GM12892 (cell line): ENCODE measurements around the gene AMH.

Experiments
- DNase-seq: peaks from one replicate; pipeline ENCODE4 v3.0.0; 2011; ENCODE audit not compliant: insufficient read length
- FAIRE-seq: peaks from 2 replicates; lab custom pipeline; 2011; peaks lifted over from hg19 to GRCh38; lab: Jason Lieb, UNC
- POLR2A ChIP-seq: IDR thresholded peaks from 2 replicates; pipeline ENCODE4 v1.6.1; 2011; ENCODE audit warnings: low read depth, low read length, control low read depth
- POLR2AphosphoS5 ChIP-seq: IDR thresholded peaks from 2 replicates; pipeline ENCODE4 v1.6.1; 2011; ENCODE audit warnings: low read depth, low read length, control low read depth
- TAF1 ChIP-seq: IDR thresholded peaks from 2 replicates; pipeline ENCODE4 v1.6.1; 2011; ENCODE audit warnings: low read depth, mild to moderate bottlenecking, control low read depth, low read length, borderline replicate concordance

AMH gene

DNA sequence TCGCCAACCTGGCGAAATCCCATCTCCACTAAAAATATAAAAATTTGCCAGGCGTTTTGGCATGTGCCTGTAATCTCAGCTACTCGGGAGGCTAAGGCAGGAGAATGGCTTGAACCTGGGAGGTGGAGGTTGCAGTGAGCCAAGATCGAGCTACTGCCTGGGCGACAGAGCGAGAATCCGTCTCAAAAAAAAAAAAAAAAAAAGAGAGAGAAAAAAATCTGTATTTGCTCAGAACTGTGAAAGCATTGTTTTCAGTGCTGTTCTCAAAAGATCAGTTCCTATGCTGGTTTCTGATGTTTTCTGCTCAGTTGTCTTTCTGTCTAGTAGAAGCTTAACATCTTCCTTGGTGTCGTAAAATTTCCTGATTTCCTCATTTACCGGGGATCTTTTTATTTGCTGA lies 9.9 kb upstream of the AMH start:
- no peak for FAIRE-seq

DNA sequence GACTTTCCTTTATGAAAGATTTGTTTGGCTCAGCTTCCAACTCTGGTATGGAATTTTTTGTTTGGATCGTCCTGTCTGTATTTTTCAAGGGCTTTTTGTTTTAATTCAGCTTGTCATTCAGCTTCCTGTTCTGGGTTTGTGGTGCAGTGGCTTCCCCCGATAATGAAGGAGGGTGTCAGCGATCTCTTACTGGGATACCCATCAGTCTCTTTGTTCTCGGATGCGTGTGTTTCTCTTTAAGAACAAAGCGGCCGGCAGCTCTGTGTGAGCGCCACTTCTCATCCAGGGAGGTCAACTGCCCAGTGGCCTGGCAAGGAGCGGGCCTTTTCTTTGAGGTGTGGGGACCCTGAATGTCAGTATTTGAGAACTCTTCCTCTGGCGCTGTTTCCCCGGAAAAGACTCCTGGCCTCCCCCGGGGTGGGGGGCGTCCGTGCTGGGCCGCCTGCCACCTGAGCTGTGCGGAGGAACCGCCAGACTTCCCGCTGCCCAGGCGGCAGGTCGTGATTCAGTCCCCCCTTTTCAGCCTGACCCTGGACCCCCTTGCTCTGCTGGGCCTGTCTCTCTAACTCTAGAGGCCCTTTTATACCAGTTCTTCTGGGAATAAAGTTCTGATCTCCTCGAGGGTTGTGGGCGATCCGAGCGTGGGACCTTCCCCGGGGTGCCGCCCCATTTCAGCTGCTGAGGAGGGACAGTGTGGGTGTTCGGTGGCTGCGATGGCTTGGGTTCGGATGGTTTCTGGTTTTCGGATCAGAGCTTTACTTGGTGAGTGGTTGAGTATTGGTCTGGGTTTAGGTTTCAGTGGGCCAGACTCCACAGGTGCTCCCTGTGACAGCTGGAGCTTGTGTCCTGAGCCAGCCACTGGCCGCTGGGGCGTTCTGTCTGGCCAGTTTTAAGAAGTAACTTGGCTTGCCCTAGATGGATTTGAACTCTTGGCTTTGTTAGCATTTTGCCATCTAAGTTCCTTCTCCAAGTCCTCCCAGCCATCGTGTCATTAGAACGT lies 9.1 kb upstream of the AMH start:
- no peak for TF ChIP-seq POLR2A
- no peak for TF ChIP-seq POLR2AphosphoS5
- no peak for TF ChIP-seq TAF1
- DNase-seq (no peak), FAIRE-seq (no peak)

More for the DNA sequence above, 9.9 kb upstream of the AMH start:
- TF ChIP-seq POLR2AphosphoS5 = no peak
- no peak for DNase-seq

DNA sequence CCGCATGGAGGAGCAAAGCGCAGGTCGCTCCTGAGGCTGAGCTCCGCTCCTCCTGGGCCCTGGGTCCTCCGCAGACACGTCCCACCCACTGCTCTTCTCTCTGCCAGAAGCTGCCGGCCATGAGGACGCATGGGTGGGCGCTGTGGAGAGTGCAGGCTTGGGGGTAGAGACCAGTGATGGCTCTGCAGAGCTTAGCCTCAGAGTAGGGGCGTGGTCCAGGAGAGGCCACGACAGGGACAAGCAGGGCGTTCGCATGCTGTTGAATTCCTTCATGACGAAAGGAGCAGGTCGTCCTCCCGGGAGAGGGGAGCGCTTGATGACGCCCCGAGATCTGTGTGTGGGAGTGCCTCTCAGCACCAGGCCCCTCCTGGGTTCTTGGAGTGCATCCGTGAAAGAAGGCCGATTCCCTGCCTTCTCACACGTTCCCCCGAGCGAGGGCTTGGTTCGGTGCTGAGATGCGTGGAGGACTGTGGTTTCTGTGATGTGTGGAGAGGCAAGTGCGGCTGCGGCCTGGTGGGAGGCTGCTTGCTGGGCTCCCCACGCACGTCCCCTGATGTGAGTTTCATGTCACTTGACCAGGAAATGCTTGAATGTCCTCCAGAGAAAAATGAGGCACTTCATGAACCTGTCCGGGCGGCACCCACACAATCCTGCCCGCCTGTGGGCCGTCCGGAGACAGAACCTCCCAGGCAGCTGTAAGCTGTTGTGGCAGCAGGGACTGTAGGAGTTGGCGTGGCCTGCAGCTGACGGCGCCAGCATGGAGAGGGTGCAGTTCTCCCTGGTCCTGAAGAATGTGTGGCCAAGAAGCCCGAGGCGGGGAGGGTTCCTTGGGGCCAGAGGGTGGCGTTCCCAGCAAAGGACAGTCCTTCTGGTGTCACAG lies 8.0 kb upstream of the AMH start:
- TF ChIP-seq POLR2AphosphoS5 (no peak), POLR2A (no peak; the same call in 1 of the 2 replicates), TAF1 (no peak)
- FAIRE-seq (no peak), DNase-seq (no peak)

DNA sequence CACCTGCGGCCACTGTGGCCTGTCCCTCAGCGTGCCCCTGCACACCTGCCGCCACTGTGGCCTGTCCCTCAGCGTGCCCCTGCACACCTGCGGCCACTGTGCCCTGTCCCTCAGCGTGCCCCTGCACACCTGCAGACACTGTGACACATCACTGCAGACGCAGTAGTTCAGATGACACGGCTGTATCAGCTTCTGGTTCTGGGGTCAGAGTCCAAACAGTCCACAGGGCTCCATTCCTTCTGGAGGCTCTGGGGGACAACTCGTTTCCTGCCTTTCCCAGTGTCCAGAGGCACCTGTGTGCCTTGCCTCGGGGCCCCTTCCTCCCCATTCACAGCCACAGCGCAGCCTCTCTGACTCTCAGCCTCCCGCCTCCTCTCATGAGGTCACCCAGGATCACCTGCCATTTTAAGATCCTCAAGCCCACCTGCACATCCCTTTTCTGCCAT lies 7.0 kb upstream of the AMH start:
- FAIRE-seq (no peak), DNase-seq (no peak)
- TF ChIP-seq POLR2AphosphoS5 (0 out of 2 replicates have a peak, but pooled peaks have one; percentile 28), TAF1 (no peak), POLR2A (no peak)

DNA sequence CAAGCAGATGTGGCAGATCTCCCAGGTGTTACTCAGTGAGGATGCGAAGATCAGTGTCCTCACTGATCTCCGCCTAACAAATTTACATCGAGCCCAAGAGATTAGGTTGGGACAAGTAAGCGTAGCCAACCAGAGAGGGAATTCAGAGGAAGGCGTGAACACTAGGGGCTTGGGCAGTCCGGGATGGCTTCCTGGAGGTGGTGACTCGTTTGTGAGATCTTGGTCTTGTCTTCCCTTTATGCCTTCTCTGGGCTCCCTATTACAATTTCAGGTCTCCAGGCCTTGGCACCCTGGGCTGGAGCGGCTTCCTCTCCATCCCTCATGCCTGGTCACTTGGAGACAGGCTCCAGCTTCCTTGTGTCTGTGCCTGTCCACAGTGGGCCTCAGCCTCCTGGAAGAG lies 6.3 kb upstream of the AMH start:
- DNase-seq (no peak), FAIRE-seq (no peak)
- TF ChIP-seq TAF1 = no peak
- TF ChIP-seq POLR2A = no peak
- TF ChIP-seq POLR2AphosphoS5 = no peak; the same call in 1 of the 2 replicates

DNA sequence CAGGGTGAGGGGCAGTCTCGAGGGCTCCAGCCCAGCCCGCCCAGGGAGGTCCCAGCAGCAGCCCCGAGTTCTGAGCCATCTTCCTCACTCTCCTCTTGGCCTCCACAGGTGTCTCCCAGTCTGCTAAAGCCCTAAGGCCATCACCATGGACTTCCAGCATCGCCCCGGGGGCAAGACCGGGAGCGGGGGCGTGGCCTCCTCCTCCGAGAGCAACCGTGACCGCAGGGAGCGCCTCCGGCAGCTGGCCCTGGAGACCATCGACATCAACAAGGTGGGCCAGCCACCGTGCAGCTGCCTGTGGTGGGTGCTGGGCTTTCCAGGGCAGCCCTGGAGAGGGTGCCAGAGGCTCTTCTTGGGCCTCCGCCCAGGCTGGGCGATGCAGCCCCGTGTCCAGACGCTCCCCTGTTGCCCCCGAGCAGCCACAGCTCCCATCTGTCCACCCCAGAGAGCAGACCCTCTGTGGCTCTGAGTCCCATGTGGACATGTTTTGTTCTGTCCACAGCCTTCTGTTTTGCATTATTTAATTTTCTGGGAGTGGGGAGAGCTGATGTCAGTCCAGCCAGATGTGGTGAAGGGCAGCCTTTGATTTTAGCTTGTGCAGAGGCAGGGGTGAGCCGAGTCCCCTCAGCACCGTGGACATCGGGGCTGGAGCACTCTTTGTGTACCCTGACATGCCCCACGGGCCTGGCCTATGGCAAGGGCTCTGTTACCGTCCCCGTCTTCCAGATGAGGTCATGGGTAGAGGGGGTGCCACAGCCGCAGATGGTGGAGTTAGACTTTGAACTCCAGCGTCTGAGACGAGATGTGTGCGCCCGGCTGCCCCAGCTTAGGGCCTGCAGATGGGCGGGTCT lies 5.6 kb upstream of the AMH start:
- no peak for DNase-seq
- TF ChIP-seq POLR2AphosphoS5 (no peak), POLR2A (no peak), TAF1 (no peak)
- no peak for FAIRE-seq

DNA sequence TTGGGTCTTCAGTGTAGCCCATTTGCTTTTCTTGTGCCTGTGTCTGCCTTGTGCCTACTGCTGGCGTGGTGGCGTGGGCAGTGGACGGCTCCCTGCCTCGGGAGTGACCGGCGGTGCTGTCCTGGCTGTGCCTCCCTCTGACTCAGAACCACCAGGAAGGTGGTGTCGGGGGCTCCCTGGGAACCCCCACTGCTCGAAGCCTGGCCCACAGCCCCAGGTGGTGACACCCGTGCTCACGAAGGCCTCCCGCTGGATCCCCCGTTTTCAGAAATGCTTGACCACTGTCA lies 5.1 kb upstream of the AMH start:
- FAIRE-seq (no peak), DNase-seq (no peak)
- TF ChIP-seq POLR2AphosphoS5 (no peak), TAF1 (no peak), POLR2A (no peak)

DNA sequence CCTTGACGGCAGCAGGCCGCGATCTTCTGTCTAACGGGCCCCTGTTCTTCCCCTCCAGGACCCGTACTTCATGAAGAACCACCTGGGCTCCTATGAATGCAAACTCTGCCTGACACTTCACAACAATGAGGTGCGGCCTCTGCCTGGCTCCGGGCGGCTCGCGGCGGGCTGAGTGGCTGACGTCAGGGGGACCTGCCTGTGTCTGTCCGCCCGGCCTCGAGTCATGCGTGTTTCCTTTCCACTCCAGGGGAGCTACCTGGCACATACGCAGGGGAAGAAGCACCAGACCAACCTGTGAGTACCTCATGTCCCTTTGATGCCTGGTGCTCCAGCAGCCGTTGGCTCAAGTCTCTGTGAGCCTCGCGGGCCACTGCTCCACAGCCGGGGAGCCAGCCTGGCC lies 4.6 kb upstream of the AMH start:
- DNase-seq (no peak), FAIRE-seq (no peak)
- no peak for TF ChIP-seq POLR2AphosphoS5
- TF ChIP-seq TAF1 = no peak
- TF ChIP-seq POLR2A = no peak

DNA sequence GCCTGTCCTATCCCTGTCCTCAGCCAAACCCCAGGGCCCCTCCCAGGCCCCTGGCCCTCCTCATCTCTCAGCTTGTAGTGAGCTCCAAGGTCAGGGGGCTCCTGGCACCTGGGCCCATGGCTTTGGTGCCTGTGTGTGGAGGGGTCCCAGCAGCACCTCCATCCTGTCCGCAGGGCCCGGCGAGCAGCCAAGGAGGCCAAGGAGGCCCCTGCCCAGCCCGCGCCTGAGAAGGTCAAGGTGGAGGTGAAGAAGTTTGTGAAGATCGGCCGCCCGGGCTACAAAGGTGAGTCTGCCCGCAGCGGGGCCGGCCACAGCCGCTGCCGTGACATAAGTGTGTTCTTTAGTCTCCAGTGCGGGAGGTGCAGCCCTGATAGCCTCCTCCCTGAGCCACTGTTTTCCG lies 3.9 kb upstream of the AMH start:
- no peak for TF ChIP-seq POLR2A
- no peak for TF ChIP-seq POLR2AphosphoS5
- no peak for TF ChIP-seq TAF1
- DNase-seq (no peak), FAIRE-seq (no peak)

DNA sequence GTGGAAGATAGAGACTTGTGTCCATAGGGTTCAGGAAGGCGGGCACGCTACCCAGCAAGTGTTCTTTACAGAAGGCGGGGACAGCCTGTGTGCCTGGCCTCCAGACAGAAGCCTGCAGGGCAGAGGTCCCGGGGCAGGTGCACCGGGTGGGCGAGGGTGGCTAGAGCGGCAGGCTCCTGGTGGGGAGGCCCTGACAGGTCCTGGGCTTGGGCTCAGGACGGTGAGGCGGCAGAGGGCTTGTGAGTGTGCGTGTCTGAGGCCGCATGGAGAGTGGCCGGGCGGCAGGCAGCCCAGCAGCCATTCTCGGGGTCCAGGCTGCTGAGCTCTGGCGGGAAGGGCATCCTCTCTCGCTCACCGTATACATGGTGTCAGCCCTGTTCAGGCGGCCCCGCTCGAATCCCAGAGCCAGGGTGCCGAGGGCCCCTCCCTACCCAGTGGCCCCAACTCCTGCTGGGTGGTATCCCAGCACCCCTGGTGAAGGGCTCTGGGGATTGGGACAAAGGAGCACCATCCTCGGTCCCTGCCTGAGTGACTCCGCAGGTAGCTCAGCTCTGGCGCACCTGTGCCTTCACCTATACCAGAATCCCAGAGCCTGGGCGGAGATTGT lies 3.0 kb upstream of the AMH start:
- FAIRE-seq = no peak
- no peak for TF ChIP-seq POLR2AphosphoS5
- peak; percentile 13; the same call in 1 of the 2 replicates for TF ChIP-seq POLR2A
- no peak for DNase-seq
